Stimulated activated CD4-positive, alpha-beta T cell treated with anti-CD3 and anti-CD28 coated beads, Interleukin-12 subunit alpha, Interleukin-12 subunit beta, amount 100 ng/mL, for 48 hours (primary cell): ENCODE results near the gene C9orf153.

Experiments used
- DNase-seq, 3 donors: peaks; one replicate each; pipeline ENCODE4 v3.0.0-alpha.2; 2020; ENCODE audit warnings: low read depth in 2 of 3, low spot score in 1 of 3

Gene C9orf153

GRCh38 chr9:86272221-86272620 lies 12.8 kb upstream of the C9orf153 start:
- no peak for DNase-seq

GRCh38 chr9:86263876-86264275 lies 4.4 kb upstream of the C9orf153 start:
- DNase-seq, result no peak

GRCh38 chr9:86262492-86262891 lies 3.0 kb upstream of the C9orf153 start:
- no peak for DNase-seq

GRCh38 chr9:86257391-86257790 lies 2.1 kb downstream of the C9orf153 start:
- DNase-seq, result no peak

- no peak for DNase-seq
Observed at GRCh38 chr9:86256653-86257052, 2.8 kb downstream of the C9orf153 start.

GRCh38 chr9:86253577-86253976 lies 5.9 kb downstream of the C9orf153 start:
- DNase-seq, result no peak

- no peak for DNase-seq
Observed at GRCh38 chr9:86252870-86253269, 6.6 kb downstream of the C9orf153 start.

GRCh38 chr9:86250123-86250522 lies 9.3 kb downstream of the C9orf153 start:
- DNase-seq, result no peak

GRCh38 chr9:86248746-86249145 lies 10.7 kb downstream of the C9orf153 start:
- DNase-seq, result no peak

- no peak for DNase-seq
Observed at GRCh38 chr9:86246752-86247161, 12.7 kb downstream of the C9orf153 start.

- DNase-seq, result no peak
Observed at GRCh38 chr9:86242071-86242470, 17.4 kb downstream of the C9orf153 start.

- no peak for DNase-seq
Observed at GRCh38 chr9:86241216-86241615, 18.2 kb downstream of the C9orf153 start.

- no peak for DNase-seq
Observed at GRCh38 chr9:86238861-86239770, 20.3 kb downstream of the C9orf153 start.

- DNase-seq, result no peak
Observed at GRCh38 chr9:86230858-86231257, 28.6 kb downstream of the C9orf153 start.

- DNase-seq, result no peak
Observed at GRCh38 chr9:86222667-86223066, 36.8 kb downstream of the C9orf153 start.

GRCh38 chr9:86219606-86220005 lies 39.9 kb downstream of the C9orf153 start:
- DNase-seq, result no peak

GRCh38 chr9:86217076-86217755 lies 42.2 kb downstream of the C9orf153 start:
- DNase-seq, result no peak

GRCh38 chr9:86207193-86207592 lies 52.3 kb downstream of the C9orf153 start:
- DNase-seq, result no peak

- peak; percentile 5 to 14 (median 6) for DNase-seq
Observed at GRCh38 chr9:86202338-86202882, 57.0 kb downstream of the C9orf153 start.

- no peak for DNase-seq
Observed at GRCh38 chr9:86201474-86202337, 57.8 kb downstream of the C9orf153 start.

GRCh38 chr9:86200599-86201162 lies 58.8 kb downstream of the C9orf153 start:
- DNase-seq, result no peak
